HG03097 (cell line): Measurements from ENCODE around the gene PRSS12.
A peak's percentile ranks its signal among the peaks of the same experiment; 100 is the strongest.
"Not testable (repeated sequence)": the region's sequence is repeated elsewhere in the genome, so short reads cannot be mapped to it uniquely, and the experiment has no call there.

Experiments
- ATAC-seq: cut with Tn5 transposase; IDR thresholded peaks from one replicate; pipeline ENCODE4 v1.9.1; 2021; ENCODE audit not compliant: unreplicated experiment, low FRiP score

Gene PRSS12

DNA sequence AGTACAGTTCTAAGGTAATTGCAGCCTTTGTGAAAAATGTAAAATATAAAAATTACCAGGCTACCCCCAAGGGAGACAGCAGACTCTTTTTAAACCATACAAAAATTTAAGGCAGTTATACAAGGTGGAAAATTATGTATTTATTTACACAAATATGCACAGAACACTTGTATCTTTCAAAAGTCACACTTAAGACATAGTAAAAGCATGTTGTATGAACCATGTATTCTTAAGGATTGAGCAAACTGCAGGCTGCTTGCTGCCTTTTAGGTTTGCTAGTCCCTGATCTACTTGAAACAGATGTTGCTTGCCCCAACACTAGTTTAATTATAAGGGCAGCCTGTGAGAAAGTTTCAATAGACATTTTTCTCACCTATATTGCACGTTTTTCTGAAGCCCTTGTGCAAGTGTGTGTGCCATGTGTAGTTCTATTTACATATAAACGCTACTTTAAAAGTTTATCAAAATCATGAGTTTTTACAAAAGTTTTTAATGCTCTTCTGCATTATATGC lies 72.8 kb downstream of the PRSS12 start:
- no peak for ATAC-seq

DNA sequence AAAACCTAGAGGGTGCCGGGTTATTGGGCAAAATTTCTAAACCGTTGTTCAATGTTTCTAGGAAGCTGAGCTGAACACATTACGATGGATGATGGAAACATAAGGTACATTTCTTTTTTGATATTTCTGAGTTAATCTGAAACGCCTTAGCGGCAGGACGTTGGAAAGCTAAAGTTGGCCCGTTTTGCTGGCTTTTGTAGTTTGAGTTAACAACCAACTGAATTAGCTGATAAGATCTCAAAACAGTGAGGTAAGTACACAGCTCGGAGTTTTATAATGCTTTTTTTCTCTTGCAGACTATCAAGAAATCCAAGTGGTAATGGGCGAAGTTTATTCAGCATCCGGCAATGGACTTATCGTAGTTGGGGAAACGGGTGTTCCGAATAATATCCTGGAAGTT lies 73.5 kb downstream of the PRSS12 start:
- no peak for ATAC-seq

DNA sequence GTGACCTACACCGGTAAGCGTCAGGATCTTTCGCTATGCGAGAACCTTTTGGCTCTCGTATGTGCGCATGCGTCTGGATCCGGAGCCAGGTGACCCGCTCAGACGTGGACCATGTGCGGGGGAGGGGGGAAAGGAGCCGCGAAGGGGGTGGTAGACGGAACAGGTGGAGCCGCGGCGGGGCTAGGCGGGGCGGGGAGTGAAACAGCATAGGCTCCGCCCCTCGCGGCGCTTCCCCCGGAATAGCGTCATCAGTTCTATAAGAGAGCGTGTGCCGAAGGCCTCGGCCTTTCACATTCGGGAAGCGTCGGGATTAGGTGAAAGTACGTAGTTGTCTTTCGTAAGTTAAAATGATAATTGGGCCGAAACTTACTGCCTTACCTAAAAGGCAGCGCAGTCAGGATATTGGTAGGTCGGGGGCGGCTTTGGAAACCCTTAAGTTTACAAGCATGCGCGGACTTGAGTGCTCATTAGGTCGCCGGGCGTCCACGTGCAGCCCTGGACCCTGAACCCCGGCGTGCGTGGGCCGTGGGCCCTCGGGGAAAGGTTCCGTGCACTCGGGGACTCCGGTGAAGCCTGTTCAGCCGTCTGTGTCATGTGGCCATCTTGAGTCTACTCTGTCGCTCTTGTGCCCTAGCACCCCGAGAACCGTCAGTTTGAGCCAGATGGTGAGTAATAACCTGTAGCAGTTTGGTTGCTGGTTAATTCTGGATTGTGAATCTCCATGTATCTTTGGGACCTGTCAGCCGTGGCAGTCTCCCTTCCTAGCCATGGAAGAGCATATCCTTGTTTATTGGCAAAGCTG lies 74.1 kb downstream of the PRSS12 start:
- peak; percentile 86 for ATAC-seq

DNA sequence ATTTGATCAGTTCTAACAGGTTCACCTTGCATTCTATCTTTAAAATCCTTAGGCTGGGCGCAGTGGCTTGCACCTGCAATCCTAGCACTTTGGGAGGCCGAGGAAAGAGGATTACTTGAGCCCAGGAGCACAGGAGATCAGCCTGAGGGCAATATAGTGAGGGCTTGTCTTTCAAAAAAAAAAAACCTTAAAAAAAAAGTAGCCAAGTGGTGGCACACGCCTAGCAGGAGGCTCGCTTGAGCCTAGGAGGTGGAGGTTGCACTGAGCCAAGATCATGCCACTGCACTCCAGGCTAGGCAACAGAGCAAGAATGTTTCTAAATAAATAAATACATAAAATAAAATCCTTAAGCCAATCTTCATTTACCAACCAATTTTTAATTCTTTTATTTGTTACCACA lies 75.6 kb downstream of the PRSS12 start:
- ATAC-seq, result no peak

DNA sequence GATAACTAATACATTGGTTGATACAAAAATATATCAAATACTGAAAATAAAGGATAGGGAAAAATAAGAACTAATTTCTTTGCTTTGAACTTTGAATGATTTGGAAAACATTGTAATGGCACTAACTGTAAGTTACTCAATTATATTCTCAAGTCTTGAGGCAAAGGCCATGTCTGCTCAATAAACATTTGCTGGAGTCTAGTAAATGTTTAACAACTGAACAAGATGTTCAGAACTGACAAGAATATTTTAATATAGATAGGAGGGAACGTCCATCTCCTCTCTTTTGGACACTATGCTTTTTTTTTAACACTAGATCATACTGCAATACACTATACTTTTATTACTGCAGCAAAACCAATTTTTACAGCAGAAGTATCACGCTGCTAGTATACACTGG lies 76.2 kb downstream of the PRSS12 start:
- no peak for ATAC-seq

DNA sequence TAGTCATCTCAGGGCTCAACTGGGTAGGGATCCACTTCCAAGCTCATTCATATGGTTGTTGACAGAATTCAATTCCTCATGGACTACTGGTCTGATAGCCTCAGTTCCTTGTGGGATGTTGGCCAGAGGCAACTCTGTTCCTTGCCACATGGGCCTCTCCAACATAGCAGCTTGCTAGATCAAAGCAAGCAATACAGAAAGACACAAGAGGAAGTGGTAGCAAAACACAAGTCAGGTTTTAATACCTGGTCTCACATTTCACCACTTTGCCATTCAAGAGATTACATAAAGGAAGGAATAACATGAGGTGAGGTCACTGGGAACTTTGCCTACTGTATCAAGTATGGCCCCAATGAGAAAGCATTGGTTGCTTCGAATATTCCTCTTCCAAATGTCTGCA lies 79.2 kb downstream of the PRSS12 start:
- ATAC-seq, result no peak

DNA sequence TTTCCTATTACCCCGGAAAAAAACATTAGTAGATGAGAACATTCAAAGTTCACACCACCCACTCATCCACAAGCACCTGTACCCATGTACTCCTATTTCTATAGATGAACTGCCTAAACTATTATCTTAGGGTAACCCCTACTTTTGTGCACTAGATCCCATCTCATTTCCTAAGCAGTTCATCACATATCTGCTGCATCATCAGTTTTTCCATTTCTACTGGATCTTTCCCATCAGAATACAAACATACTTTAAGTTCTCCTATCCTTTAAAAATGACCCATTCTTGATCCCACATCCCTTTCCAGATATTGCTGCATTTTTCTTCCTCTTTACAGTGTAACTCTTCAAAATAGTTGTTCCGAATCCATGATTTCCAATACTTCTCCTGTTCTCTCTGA lies 81.0 kb downstream of the PRSS12 start:
- no peak for ATAC-seq

DNA sequence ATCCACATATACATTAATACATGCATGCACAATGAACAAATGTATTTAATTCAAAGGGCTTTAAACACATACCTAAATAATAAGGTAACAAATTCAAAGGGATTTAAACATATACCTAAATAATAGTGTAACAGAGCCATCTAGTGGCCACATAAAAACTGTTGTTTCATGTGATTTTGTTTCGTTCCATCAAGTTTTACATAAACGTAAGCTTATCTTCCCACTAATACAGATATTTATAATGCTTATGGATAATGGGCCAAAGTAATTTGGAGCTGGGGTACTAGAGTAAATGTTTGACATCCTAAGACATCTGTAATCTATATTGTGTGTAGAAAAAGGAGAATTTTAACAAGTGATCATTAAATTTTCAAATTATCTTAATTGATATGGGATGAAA lies 82.3 kb downstream of the PRSS12 start:
- ATAC-seq, result no peak

DNA sequence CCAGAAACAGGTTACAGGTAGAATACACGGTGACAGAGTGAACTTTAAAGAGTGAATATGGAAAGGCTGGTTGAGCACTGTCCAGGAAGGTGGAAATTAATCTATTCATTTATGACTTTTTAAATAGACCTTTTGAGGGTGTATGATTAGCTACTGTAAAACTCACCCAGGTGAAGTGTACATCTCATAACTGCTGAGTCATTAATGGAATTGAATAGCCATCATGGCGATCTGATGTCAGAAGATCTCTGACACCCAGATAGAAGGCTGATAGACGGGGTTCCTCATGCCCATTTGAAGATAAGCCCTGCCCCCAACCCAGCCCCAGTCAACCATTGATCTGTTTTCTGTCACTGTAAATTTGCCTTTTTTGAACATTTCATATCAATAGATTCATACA lies 84.0 kb downstream of the PRSS12 start:
- no peak for ATAC-seq

DNA sequence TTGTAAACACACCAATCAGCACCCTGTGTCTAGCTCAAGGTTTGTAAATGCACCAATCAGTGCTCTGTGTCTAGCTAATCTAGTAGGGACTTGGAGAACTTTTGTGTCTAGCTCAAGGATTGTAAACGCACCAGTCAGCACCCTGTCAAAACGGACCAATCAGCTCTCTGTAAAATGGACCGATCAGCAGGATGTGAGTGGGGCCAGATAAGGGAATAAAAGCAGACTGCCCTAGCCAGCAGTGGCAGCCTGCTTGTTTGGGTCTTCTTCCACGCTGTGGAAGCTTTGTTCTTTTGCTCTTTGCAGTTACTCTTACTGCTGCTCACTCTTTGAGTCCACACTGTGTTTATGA lies 86.7 kb downstream of the PRSS12 start:
- not testable (repeated sequence) for ATAC-seq

DNA sequence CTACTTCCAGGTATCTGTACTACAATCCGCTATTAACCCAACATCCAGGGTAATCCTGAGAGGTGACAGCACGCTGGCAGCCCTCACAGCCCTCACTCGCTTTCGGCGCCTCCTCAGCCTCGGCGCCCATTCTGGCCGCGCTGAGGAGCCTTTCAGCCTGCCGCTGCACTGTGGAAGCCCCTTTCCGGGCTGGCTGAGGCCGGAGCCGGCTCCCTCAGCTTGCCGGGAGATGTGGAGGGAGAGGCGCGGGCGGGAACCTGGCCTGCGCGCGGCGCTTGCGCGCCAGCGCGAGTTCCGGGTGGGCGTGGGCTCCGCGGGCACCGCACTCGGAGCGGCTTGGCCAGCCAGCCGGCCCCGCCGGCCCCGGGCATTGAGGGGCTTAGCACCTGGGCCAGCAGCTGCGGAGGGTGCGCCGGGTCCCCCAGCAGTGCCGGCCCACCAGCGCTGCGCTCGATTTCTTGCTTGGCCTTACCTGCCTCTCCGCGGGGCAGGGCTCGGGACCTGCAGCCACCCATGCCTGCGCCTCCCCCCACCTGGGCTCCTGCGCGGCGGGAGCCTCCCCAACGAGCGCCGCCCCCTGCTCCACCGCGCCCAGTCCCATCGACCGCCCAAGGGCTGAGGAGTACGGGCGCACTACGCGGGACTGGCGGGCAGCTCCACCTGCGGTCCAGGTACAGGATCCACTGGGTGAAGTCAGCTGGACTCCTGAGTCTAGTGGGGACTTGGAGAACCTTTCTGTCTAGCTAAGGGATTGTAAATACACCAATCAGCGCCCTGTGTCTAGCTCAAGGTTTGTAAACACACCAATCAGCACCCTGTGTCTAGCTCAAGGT lies 87.3 kb downstream of the PRSS12 start:
- ATAC-seq, result no peak

DNA sequence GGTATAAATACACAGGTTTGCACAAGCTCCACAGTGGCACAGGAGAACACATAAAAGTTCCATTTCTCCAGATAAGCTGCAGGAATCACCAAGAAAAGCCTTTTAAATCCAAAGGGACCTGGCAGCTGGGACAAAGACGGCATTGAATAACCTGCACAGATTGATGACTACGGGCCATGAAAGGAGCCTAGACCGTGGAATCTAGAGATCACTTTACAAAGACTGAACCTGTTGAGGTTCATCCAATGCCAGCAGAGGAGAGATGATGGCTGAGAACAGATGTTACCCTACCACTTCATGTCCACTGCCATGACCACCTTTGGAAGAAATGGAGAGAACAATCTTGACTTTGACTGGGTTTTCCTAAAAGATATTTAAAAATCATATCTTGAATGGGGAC lies 88.7 kb downstream of the PRSS12 start:
- ATAC-seq, result no peak

DNA sequence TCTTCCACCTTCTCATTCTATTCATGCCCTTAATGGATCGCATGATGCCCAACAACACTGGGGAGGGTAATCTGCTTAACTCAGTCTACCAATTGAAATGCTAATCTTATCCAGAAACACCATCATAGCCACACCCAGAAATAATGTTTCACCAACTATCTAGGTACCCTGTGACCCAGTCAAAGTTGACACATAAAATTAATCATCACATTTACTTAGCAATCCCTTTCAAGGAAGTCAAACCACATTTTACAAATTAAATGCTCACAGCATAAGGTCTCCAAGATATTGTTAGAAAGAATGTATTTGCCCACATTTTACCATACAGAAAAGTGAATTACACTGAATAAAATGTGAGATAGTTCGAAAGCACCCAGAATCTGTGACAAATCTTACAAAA lies 92.5 kb downstream of the PRSS12 start:
- no peak for ATAC-seq

DNA sequence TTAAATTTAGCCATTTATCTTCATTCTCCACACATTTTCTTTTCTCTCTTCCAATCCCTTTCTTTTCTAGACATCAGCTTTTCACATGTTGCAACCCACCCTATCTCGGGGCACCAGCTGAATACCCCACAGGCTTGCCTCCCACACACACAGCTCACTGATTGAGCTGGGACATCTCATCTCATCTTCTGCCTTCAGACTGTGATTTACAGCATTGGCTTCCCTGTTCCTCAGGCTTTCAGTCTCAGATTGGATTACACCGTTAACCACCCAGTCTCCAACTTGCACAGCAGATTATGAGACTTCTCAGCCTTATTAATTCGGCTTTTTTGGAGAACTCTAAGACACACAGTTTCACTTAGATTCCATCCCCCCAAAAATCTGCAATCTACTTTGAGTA lies 93.7 kb downstream of the PRSS12 start:
- no peak for ATAC-seq

DNA sequence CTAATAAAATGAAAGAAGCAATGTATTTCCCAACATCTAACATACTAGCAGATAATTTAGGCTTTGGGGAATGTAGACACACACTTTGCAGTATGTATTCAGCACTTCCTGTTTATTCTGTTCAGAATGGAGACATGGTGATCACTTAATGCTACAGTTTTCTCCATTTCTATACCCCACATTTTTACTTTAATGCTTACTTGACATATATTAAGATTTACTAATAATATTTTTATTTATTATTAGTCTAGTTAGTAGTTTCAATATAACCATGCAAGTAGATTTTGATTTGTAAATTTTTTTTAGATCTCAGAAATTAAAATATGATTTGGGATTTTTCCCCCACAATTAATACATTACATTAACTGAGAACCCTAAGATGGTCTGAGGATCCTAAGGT lies 98.4 kb downstream of the PRSS12 start:
- no peak for ATAC-seq

DNA sequence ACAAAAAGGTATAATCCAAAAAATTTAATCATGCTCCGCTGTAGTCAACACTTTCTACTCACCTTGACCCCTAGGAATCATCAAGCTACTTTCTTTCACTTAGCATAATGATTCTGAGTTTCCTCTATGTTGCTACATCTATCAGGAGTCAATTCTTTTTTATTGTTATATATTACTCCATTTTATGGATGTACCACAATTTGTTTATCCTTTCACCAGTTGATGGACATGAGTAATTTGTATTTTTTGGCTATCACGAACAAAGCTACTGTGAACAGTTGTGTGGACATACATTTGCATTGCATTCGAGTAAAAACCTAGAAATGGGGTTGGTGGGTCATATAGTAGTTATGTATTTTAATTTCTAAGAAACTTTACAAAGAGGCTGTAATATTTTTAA lies 102.9 kb downstream of the PRSS12 start:
- ATAC-seq, result no peak

DNA sequence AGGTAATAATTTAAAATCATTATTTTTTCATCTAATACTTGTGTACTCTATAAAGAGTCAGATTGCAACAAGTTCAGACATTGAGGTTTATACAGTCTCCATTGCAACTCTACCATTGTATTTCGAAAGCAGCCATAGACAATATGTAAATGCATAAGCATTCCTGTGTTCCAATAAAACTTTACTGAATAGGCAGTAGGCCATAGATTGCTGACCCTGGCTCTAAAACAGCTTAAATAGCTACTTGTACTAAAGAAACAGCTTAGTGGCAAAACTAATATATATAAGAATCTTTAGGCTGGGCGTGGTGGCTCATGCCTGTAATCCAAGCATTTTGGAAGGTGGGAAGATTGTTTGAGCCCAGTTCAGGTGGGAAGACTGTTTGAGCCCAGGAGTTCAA lies 115.3 kb downstream of the PRSS12 start:
- no peak for ATAC-seq

DNA sequence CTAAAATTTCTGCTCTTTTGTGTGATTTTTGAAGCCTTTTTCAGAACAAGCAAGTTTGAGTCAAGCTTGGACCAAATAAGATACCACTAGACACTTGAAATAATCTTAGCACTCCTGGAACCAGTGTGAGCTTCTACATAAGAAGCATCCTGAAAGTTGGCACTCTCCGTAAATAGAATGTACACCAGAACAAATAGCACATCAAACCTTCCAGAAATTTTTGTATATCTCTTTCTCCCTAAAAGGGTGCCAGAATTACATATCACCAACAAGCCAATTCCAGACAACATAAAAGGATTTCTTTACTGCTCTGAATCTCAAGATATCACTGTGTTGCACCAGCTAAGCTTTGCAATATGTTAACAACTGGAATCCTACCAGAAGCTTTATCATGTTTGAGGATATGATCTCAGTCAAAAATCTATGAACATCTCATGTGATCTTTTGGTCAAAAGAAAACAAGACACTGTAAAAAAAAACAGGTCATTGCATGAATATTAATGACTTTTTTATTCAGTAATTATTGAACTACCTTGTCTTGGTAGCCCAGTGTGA lies 117.2 kb downstream of the PRSS12 start:
- no peak for ATAC-seq
